Thoracic aorta (tissue), 2 donors: Measurements from ENCODE around the gene IER2. TPM values are rescaled to one million over a fixed set of nuclear protein-coding genes. Genes with fewer than 3 reads are reported as not detected.

Experiments
- ATAC-seq: fragments of 150-250 bp; one replicate; pipeline ENCODE4 v1.8.0; 2017; ENCODE audit warnings: low read depth; ENCODE audit not compliant: insufficient number of reproducible peaks, low FRiP score
- DNase-seq: peaks from one replicate; pipeline ENCODE4 v3.0.0-alpha.2; 2020; ENCODE audit warnings: low spot score
- H3K27ac ChIP-seq, 2 donors: fragments of 200-600 bp; sonication (generic); 1 replicate in 1 of 2; 2 replicates in 1 of 2; pipeline ENCODE4 v1.5.1; 2016; ENCODE audit warnings: mild to moderate bottlenecking in 2 of 2, moderate library complexity in 2 of 2
- H3K27me3 ChIP-seq: fragments of 200-600 bp; sonication (generic); replicated peaks from 2 replicates; pipeline ENCODE4 v1.6.0; 2016; ENCODE audit warnings: mild to moderate bottlenecking; ENCODE audit not compliant: insufficient read depth
- H3K36me3 ChIP-seq: fragments of 200-600 bp; sonication (generic); one replicate; pipeline ENCODE4 v1.5.1; 2016
- H3K4me1 ChIP-seq, 2 donors: fragments of 200-600 bp; sonication (generic); 1 replicate in 1 of 2; 2 replicates in 1 of 2; pipeline versions ENCODE4 v1.5.1 to v1.6.0; 2016; ENCODE audit warnings: low read depth in 2 of 2, mild to moderate bottlenecking in 1 of 2; ENCODE audit not compliant: control insufficient read depth in 1 of 2
- H3K4me3 ChIP-seq: fragments of 200-600 bp; sonication (generic); 2 replicates; pipeline ENCODE4 v1.5.1; 2016; ENCODE audit warnings: mild to moderate bottlenecking
- H3K9me3 ChIP-seq: fragments of 200-600 bp; sonication (generic); 2 replicates; pipeline ENCODE4 v1.5.1; 2016
- total RNA-seq, 2 donors: library from RNA; depleted of rRNA; stranded (reverse); fragments of >200 nt; gene quantifications; one replicate each; pipeline versions ENCODE4 v1.1.0 to v1.2.3, GENCODE V29; 2016
- TF ChIP-seq, protein P1 (sequence below): fragments of 200-600 bp; sonication (generic); IDR thresholded peaks from one replicate; pipeline ENCODE4 v1.5.1; 2019; ENCODE audit warnings: antibody characterized with exemption

The IER2 gene
- total RNA-seq, 2 donors from 2014 or later, result 125 to 440 TPM

GRCh38 chr19:13155472-13156359 is 5.5 kb downstream of the IER2 start:
- no peak for DNase-seq
- TF ChIP-seq, protein P1, sequence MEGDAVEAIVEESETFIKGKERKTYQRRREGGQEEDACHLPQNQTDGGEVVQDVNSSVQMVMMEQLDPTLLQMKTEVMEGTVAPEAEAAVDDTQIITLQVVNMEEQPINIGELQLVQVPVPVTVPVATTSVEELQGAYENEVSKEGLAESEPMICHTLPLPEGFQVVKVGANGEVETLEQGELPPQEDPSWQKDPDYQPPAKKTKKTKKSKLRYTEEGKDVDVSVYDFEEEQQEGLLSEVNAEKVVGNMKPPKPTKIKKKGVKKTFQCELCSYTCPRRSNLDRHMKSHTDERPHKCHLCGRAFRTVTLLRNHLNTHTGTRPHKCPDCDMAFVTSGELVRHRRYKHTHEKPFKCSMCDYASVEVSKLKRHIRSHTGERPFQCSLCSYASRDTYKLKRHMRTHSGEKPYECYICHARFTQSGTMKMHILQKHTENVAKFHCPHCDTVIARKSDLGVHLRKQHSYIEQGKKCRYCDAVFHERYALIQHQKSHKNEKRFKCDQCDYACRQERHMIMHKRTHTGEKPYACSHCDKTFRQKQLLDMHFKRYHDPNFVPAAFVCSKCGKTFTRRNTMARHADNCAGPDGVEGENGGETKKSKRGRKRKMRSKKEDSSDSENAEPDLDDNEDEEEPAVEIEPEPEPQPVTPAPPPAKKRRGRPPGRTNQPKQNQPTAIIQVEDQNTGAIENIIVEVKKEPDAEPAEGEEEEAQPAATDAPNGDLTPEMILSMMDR, result no peak
- Histone ChIP-seq H3K27me3 (no peaks in the 10 kb centered on the region), H3K4me3 (peak overlapping the region; percentile 100), H3K9me3 (no peaks in the 10 kb centered on the region), H3K36me3 (no peaks in the 10 kb centered on the region), H3K4me1 (peaks cover 3 to 18% of the 10 kb centered on the region in 2 donors), H3K27ac (peak overlapping the region; percentile 99 to 100)
- ATAC-seq, result no peak

- Histone ChIP-seq H3K4me1 (peaks cover 17 to 44% of the 10 kb centered on the region in 2 donors), H3K27ac (no peak overlapping the region), H3K4me3 (no peak overlapping the region), H3K36me3 (no peaks in the 10 kb centered on the region), H3K27me3 (no peaks in the 10 kb centered on the region), H3K9me3 (no peaks in the 10 kb centered on the region)
- TF ChIP-seq, protein P1, result no peak
- no peak for ATAC-seq
- DNase-seq, result no peak
Measured at GRCh38 chr19:13159713-13160112, 9.5 kb downstream of the IER2 start.

- H3K36me3 ChIP-seq, result no peaks in the 10 kb centered on the region
- no peaks in the 10 kb centered on the region for H3K27me3 ChIP-seq
- no peak overlapping the region for H3K4me3 ChIP-seq
- no peak overlapping the region for H3K27ac ChIP-seq
- TF ChIP-seq, protein P1, result no peak
- no peaks in the 10 kb centered on the region for H3K9me3 ChIP-seq
- peaks cover 17 to 41% of the 10 kb centered on the region in 2 donors for H3K4me1 ChIP-seq
- ATAC-seq, result no peak
- no peak for DNase-seq
Measured at GRCh38 chr19:13160557-13160956, 10.3 kb downstream of the IER2 start.

- Histone ChIP-seq H3K36me3 (no peaks in the 10 kb centered on the region), H3K4me1 (peaks cover 21 to 45% of the 10 kb centered on the region in 2 donors), H3K9me3 (no peaks in the 10 kb centered on the region), H3K4me3 (peak overlapping the region; percentile 71), H3K27ac (peak overlapping the region; percentile 93 to 95), H3K27me3 (no peaks in the 10 kb centered on the region)
- ATAC-seq, result peak; percentile 38
- TF ChIP-seq, protein P1, result no peak
- peak; percentile 95 for DNase-seq
Measured at GRCh38 chr19:13162724-13163608, 12.8 kb downstream of the IER2 start.
